HG03460 (cell line): Measurements from ENCODE around the gene MYOM1.

Experiments
- ATAC-seq: cut with Tn5 transposase; IDR thresholded peaks from one replicate; pipeline ENCODE4 v1.9.1; 2021; ENCODE audit not compliant: unreplicated experiment

MYOM1 gene

GRCh38 chr18:3250237-3251107 is 30.7 kb upstream of the MYOM1 start:
- ATAC-seq = no peak

- ATAC-seq = no peak
Observed at GRCh38 chr18:3248658-3249359, 29.0 kb upstream of the MYOM1 start.

GRCh38 chr18:3248062-3248657 is 28.4 kb upstream of the MYOM1 start:
- no peak for ATAC-seq

DNA sequence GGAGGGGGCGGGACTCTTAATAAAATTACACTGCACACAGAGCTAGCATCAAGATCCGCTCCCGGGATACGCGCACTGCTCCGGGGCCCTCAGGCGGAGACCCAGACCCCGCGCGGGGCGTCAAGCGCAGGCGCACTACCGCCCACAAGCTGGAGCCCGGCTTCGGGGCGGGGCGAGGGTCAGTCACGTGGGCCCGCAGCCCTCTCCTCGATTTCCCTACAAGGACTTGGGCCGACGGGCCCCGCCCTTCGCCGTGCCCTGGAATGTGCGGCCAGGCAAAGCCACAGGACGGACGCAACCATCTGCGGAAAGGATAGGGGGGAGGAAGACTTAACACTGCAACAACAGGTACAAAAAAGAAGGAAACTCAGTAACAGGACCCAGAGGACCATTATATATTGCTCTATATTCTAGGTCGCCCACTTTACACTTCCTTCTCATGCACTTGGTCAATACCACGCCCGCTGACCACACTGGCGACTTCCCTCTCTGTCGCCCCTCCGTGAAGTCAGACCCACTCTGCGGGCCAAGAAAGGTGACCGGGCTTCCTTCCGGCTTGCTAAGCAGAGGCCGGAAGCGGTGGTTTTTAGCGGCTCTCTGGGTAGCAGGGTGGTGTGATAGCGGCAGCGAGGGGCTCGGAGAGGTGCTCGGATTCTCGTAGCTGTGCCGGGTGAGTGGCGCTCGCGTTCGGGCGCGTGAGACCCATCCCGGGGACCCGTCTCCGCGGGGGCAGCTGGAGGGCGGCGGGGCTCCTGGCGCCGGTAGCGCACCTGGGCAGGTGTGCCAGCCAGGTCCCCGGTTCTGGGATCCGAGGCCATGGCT is 27.7 kb upstream of the MYOM1 start, which contains the start of gene MYL12A:
Gene MYL12A, plus strand, starts transcription at position 562 of the 822 bp plus-strand sequence. CDS start 5,447 bp downstream, outside the sequence.
- ATAC-seq = peak; percentile 79

GRCh38 chr18:3246635-3247239 is 27.0 kb upstream of the MYOM1 start:
- no peak for ATAC-seq

- ATAC-seq = peak; percentile 47
Observed at GRCh38 chr18:3245853-3246634, 26.3 kb upstream of the MYOM1 start.

DNA sequence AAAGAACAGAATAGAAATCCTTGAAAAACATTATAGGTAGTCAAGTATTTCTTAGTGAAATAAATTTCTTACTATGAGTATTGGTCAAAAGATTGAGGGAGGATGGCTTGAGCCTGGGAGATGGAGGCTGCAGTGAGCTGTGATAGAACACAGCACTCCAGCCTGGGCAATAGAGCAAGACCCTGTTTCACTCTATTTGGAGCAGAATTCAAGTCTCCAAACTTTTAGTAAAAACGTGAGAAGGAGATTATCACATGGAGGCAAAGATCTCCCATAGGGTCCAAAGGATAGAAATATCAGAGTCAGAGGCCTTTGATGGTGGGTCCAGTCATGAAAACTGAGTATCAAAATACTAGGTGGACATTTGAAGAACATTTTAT is 25.4 kb upstream of the MYOM1 start:
- no peak for ATAC-seq

DNA sequence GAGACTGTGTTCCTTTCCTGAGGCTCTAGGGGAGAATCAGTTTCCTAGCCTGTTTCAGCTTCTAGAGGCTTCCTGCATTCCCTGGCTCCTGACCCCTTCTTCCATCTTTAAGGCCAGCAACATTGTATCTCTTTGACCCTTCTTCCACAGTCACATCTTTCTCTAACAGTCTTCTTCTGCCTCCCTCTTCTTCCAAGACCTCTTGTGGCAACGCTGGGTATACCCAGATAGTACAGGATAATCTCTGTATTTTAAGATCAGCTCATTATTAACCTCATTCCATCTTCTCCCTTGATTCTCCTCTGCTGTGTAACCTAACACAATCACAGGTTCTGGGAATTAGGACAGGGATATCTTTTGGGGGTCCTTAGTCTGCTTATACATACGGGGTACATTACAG is 19.0 kb upstream of the MYOM1 start:
- no peak for ATAC-seq

DNA sequence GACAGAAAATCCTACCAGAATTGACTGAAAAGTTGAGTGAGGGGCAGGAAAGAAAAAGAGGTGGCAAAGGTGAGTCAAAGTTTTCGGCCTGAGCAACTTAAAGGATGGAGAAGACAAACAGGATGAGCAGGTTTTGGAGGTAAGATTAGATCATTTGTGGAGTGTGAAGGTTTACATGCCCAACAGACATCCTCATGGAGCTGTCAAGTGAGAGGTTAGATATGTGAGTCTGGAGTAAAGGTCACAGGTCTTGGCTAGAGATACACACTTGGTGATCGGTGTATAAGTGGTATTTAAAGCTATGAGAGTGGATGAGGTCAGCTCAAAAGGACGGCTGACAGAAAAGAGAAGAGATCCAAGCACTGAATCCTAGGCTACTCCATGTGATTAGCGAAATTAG is 16.7 kb upstream of the MYOM1 start:
- ATAC-seq = no peak

GRCh38 chr18:3235846-3236245 is 16.1 kb upstream of the MYOM1 start:
- no peak for ATAC-seq

GRCh38 chr18:3234457-3234856 is 14.7 kb upstream of the MYOM1 start:
- no peak for ATAC-seq

DNA sequence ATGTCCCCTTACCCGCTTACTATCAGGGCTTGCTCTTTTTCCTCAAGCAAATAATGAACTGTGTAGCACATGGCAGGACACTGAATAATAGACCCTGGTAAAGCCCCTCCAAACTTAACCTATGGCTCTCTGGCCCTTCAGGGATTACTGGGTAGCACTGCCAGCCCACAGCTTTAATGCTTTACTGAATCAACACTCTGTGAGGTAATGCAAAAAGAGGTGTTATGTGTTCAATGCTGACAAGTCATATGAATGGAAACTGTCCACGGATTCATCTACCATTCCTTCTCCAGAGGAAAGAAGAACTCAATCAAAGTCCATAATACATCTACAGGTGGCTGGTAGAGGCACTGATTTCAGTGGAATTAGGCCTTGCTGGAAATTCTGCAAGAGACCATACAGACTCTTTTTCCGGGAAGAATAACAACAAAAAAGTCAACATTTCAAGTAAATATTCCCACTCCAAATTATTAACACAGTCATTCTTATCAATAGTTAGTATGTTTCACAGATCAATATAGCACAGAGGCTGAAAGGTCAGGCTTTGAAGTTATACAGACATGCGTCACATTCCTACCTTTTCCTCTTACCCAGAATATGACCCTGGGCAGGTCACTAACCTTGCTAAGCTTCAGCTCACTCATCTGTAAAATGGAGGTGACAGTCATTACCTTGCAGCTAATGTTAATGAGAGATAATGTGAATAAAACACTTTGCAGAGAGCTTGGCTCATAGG is 13.8 kb upstream of the MYOM1 start:
- ATAC-seq = no peak

GRCh38 chr18:3233004-3233403 is 13.2 kb upstream of the MYOM1 start:
- no peak for ATAC-seq

GRCh38 chr18:3230401-3231334 is 10.9 kb upstream of the MYOM1 start:
- no peak for ATAC-seq

- ATAC-seq = no peak
Observed at GRCh38 chr18:3226048-3226447, 6.3 kb upstream of the MYOM1 start.

- no peak for ATAC-seq
Observed at GRCh38 chr18:3225588-3225987, 5.8 kb upstream of the MYOM1 start.

GRCh38 chr18:3224223-3224622 is 4.5 kb upstream of the MYOM1 start:
- no peak for ATAC-seq

- ATAC-seq = no peak
Observed at GRCh38 chr18:3223356-3223755, 3.6 kb upstream of the MYOM1 start.
